Measurements from ENCODE around the gene TARS1. TPM values are rescaled to one million over a fixed set of nuclear protein-coding genes. Genes with fewer than 3 reads are reported as not detected.

Gene TARS1
- total RNA-seq, 4 donors from 2014 or later: 27.7 to 64.2 (median 56.9) TPM

GRCh38 chr5:33490071-33490665, 49.4 kb downstream of the TARS1 start:
- no peak for DNase-seq (ENCODE audit: low spot score in 2 of 2)
- no peak overlapping the region for H3K27ac ChIP-seq
- H3K4me1 ChIP-seq: no peaks in the 10 kb centered on the region
- H3K27me3 ChIP-seq: no peaks in the 10 kb centered on the region
- 61 to 72% methylated on average over 1 of the region's 1 CpG for WGBS, 2 donors
- H3K9me3 ChIP-seq: no peaks in the 10 kb centered on the region
- TF ChIP-seq CTCF (IDR thresholded peaks at IDR 0.05): no peak
- TF ChIP-seq POLR2A (IDR thresholded peaks at IDR 0.05): no peak
- TF ChIP-seq EP300 (IDR thresholded peaks at IDR 0.05): no peak
- no peak overlapping the region for H3K4me3 ChIP-seq
- H3K36me3 ChIP-seq: no peaks in the 10 kb centered on the region

- H3K4me3 ChIP-seq: no peak overlapping the region
- no peak for DNase-seq (ENCODE audit: low spot score in 2 of 2)
Observed at GRCh38 chr5:33491941-33492340, 51.2 kb downstream of the TARS1 start.

GRCh38 chr5:33494466-33494865, 53.7 kb downstream of the TARS1 start:
- H3K27me3 ChIP-seq: no peaks in the 10 kb centered on the region
- no peaks in the 10 kb centered on the region for H3K9me3 ChIP-seq
- TF ChIP-seq POLR2A (IDR thresholded peaks at IDR 0.05) (no peak), EP300 (IDR thresholded peaks at IDR 0.05) (no peak), CTCF (IDR thresholded peaks at IDR 0.05) (no peak)
- no peak overlapping the region for H3K27ac ChIP-seq
- H3K36me3 ChIP-seq: no peaks in the 10 kb centered on the region
- WGBS, 2 donors: 5 to 17% methylated on average over 1 of the region's 1 CpG
- no peaks in the 10 kb centered on the region for H3K4me1 ChIP-seq
- no peak for DNase-seq (ENCODE audit: low spot score in 2 of 2)
- H3K4me3 ChIP-seq: no peak overlapping the region

More at GRCh38 chr5:33491941-33492340, 51.2 kb downstream of the TARS1 start:
- Histone ChIP-seq H3K27me3 (no peaks in the 10 kb centered on the region), H3K27ac (no peak overlapping the region), H3K9me3 (no peaks in the 10 kb centered on the region), H3K4me1 (no peaks in the 10 kb centered on the region), H3K36me3 (no peaks in the 10 kb centered on the region)
- no peak for TF ChIP-seq POLR2A (IDR thresholded peaks at IDR 0.05)
- no peak for TF ChIP-seq CTCF (IDR thresholded peaks at IDR 0.05)
- no peak for TF ChIP-seq EP300 (IDR thresholded peaks at IDR 0.05)

- TF ChIP-seq EP300 (IDR thresholded peaks at IDR 0.05): no peak
- no peak for TF ChIP-seq POLR2A (IDR thresholded peaks at IDR 0.05)
- no peak for TF ChIP-seq CTCF (IDR thresholded peaks at IDR 0.05)
- Histone ChIP-seq H3K27me3 (no peaks in the 10 kb centered on the region), H3K36me3 (no peaks in the 10 kb centered on the region), H3K4me1 (peaks cover 0 to 5% (median 0%) of the 10 kb centered on the region in 4 donors), H3K4me3 (no peak overlapping the region), H3K9me3 (no peaks in the 10 kb centered on the region), H3K27ac (no peak overlapping the region)
- DNase-seq (ENCODE audit: low spot score in 2 of 2): no peak
- WGBS, 2 donors: 91 to 92% methylated on average over 4 of the region's 4 CpGs
Observed at GRCh38 chr5:33501260-33501659, 60.5 kb downstream of the TARS1 start.

GRCh38 chr5:33501899-33502298, 61.1 kb downstream of the TARS1 start:
- 91 to 95% methylated on average over 13 to 16 of the region's 27 CpGs for WGBS, 2 donors
- DNase-seq (ENCODE audit: low spot score in 2 of 2): no peak
- Histone ChIP-seq H3K27me3 (no peaks in the 10 kb centered on the region), H3K4me3 (no peak overlapping the region), H3K9me3 (no peaks in the 10 kb centered on the region), H3K4me1 (peaks cover 0 to 5% (median 0%) of the 10 kb centered on the region in 4 donors), H3K36me3 (no peaks in the 10 kb centered on the region), H3K27ac (no peak overlapping the region)
- TF ChIP-seq POLR2A (IDR thresholded peaks at IDR 0.05): no peak
- TF ChIP-seq CTCF (IDR thresholded peaks at IDR 0.05): no peak
- TF ChIP-seq EP300 (IDR thresholded peaks at IDR 0.05): no peak

Measured in tibial nerve (tissue), 4 donors.